ENCODE results near the gene WDR46. TPM values are rescaled to one million over a fixed set of nuclear protein-coding genes. Genes with fewer than 3 reads are reported as not detected.

WDR46 gene
- total RNA-seq, 1 donor from 2014 or later: 53.8 TPM

GRCh38 chr6:33313709-33314514 is 24.9 kb upstream of the WDR46 start, which contains the start of gene TAPBP:
TSS of gene TAPBP (minus strand) at chr6:33314078. CDS start at chr6:33314041, 37 bp downstream.
- DNase-seq (ENCODE audit: low spot score): peak; percentile 74

- DNase-seq (ENCODE audit: low spot score): no peak
These were observed 24.2 kb upstream of the WDR46 start for GRCh38 chr6:33313105-33313708.

- peak; percentile 88 for DNase-seq (ENCODE audit: low spot score)
These were observed 23.5 kb upstream of the WDR46 start for GRCh38 chr6:33312361-33313104.

- DNase-seq (ENCODE audit: low spot score): no peak
These were observed 17.3 kb upstream of the WDR46 start for GRCh38 chr6:33306356-33306755.

GRCh38 chr6:33305052-33305451 is 16.0 kb upstream of the WDR46 start:
- no peak for DNase-seq (ENCODE audit: low spot score)

GRCh38 chr6:33304216-33304615 is 15.2 kb upstream of the WDR46 start:
- no peak for DNase-seq (ENCODE audit: low spot score)

- DNase-seq (ENCODE audit: low spot score): no peak
These were observed 12.8 kb upstream of the WDR46 start for GRCh38 chr6:33301877-33302276.

GRCh38 chr6:33299237-33299944 is 10.4 kb upstream of the WDR46 start:
- peak; percentile 95 for DNase-seq (ENCODE audit: low spot score)

GRCh38 chr6:33298773-33299236 is 9.8 kb upstream of the WDR46 start, which contains the start of gene RGL2:
TSS of gene RGL2 (minus strand) at chr6:33298942. CDS start at chr6:33298610, 332 bp downstream.
- peak; percentile 89 for DNase-seq (ENCODE audit: low spot score)

- peak; percentile 83 for DNase-seq (ENCODE audit: low spot score)
These were observed 9.1 kb upstream of the WDR46 start for GRCh38 chr6:33297956-33298772.

- peak; percentile 87 for DNase-seq (ENCODE audit: low spot score)
These were observed 8.4 kb upstream of the WDR46 start for GRCh38 chr6:33297406-33297955.

- DNase-seq (ENCODE audit: low spot score): no peak
These were observed 7.9 kb upstream of the WDR46 start for GRCh38 chr6:33296797-33297405.

- DNase-seq (ENCODE audit: low spot score): no peak
These were observed 6.8 kb upstream of the WDR46 start for GRCh38 chr6:33295621-33296369.

GRCh38 chr6:33294086-33294823 is 5.2 kb upstream of the WDR46 start:
- no peak for DNase-seq (ENCODE audit: low spot score)

GRCh38 chr6:33292996-33293682 is 4.1 kb upstream of the WDR46 start:
- no peak for DNase-seq (ENCODE audit: low spot score)

- DNase-seq (ENCODE audit: low spot score): no peak
These were observed 1.4 kb upstream of the WDR46 start for GRCh38 chr6:33290459-33290858.

- DNase-seq (ENCODE audit: low spot score): no peak
These were observed 811 bp upstream of the WDR46 start for GRCh38 chr6:33289784-33290315.

Measured in ureter (tissue), 1 donor.